GM10266 (cell line): ENCODE results near the gene SGSH.
A peak's percentile ranks its signal among the peaks of the same experiment; 100 is the strongest.

Experiments
- DNase-seq: peaks from one replicate; pipeline ENCODE4 v3.0.0; 2012; ENCODE audit errors: extremely low spot score
- TF ChIP-seq, protein P1 (sequence below): IDR thresholded peaks from 2 replicates; pipeline ENCODE4 v1.5.1; 2012; ENCODE audit warnings: mild to moderate bottlenecking, low read depth; ENCODE audit not compliant: control insufficient read depth, insufficient read depth; ENCODE audit errors: missing control alignments

SGSH gene

GRCh38 chr17:80252871-80253270 is 32.7 kb upstream of the SGSH start:
- peak; percentile 75 for DNase-seq
- TF ChIP-seq, protein P1, sequence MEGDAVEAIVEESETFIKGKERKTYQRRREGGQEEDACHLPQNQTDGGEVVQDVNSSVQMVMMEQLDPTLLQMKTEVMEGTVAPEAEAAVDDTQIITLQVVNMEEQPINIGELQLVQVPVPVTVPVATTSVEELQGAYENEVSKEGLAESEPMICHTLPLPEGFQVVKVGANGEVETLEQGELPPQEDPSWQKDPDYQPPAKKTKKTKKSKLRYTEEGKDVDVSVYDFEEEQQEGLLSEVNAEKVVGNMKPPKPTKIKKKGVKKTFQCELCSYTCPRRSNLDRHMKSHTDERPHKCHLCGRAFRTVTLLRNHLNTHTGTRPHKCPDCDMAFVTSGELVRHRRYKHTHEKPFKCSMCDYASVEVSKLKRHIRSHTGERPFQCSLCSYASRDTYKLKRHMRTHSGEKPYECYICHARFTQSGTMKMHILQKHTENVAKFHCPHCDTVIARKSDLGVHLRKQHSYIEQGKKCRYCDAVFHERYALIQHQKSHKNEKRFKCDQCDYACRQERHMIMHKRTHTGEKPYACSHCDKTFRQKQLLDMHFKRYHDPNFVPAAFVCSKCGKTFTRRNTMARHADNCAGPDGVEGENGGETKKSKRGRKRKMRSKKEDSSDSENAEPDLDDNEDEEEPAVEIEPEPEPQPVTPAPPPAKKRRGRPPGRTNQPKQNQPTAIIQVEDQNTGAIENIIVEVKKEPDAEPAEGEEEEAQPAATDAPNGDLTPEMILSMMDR: peak; percentile 63

- DNase-seq: no peak
Observed at GRCh38 chr17:80251966-80252365, 31.8 kb upstream of the SGSH start.

GRCh38 chr17:80248894-80249710 is 29.0 kb upstream of the SGSH start:
- TF ChIP-seq, protein P1: peak; percentile 12
- no peak for DNase-seq

More at GRCh38 chr17:80251966-80252365, 31.8 kb upstream of the SGSH start:
- TF ChIP-seq, protein P1: no peak

GRCh38 chr17:80248001-80248893 is 28.1 kb upstream of the SGSH start:
- no peak for DNase-seq
- TF ChIP-seq, protein P1: no peak

GRCh38 chr17:80247561-80247960 is 27.4 kb upstream of the SGSH start:
- TF ChIP-seq, protein P1: no peak
- DNase-seq: no peak

DNA sequence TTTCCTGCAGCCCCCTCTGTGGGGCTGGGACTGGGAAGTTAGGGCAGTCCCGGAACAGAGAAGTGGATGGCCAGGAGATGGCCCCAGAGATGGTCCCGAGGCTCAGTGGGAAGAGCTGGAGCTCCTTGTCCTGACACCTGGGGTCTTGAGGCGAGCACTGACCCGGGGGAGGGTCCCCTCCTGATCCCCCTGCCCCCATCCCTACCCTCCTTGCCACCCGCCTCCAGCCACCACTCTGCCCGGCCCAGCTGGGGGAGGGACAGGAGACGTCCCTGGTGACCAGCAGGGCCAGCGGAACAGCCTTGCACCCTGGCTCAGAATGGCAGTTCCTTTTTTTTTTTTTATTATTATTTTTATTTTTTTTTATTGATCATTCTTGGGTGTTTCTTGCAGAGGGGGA is 26.6 kb upstream of the SGSH start:
- TF ChIP-seq, protein P1: no peak
- no peak for DNase-seq

- no peak for DNase-seq
- TF ChIP-seq, protein P1: no peak
Observed at GRCh38 chr17:80246266-80246681, 26.1 kb upstream of the SGSH start.
